ENCODE measurements around the gene TCF4. TPM values are rescaled to one million over a fixed set of nuclear protein-coding genes. Genes with fewer than 3 reads are reported as not detected.

Gene TCF4
- total RNA-seq, 1 donor from 2014 or later = 115 TPM

DNA sequence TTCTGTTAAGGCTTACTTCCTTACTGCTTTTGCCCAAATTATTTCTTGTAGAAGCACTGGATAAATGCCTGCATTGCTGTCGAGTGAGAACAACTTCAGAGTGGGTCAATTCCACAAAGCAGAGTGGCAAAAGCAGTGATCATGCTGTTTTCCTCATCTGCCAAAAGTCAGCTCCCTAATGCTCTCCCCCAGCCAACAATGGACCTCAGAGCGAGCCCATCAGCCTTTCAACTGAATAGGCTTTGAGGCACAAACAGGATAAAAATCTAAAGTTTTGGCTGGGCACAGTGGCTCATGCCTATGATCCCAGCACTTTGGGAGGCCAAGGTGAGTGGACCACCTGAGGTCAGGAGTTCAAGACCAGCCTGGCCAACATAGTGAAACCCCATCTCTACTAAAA, 222.7 kb downstream of the TCF4 start:
- Histone ChIP-seq H3K9me3 (ENCODE audit: insufficient read depth, low read depth, low read length) (no peaks in the 10 kb centered on the region), H3K4me3 (ENCODE audit: insufficient read depth, low read depth, low read length) (no peak overlapping the region), H3K36me3 (ENCODE audit: insufficient read depth, low read length) (no peaks in the 10 kb centered on the region), H3K4me2 (ENCODE audit: low read length) (no peak overlapping the region), H3K27ac (ENCODE audit: low read depth, low read length) (no peak overlapping the region), H3K27me3 (ENCODE audit: insufficient read depth, low read length) (no peaks in the 10 kb centered on the region), H3K4me1 (ENCODE audit: insufficient read depth, low read length) (no peaks in the 10 kb centered on the region), H3K9ac (ENCODE audit: low read length) (no peak overlapping the region), H2AFZ (ENCODE audit: low read depth, low read length) (no peak overlapping the region), H3K79me2 (ENCODE audit: insufficient read depth, low read length) (peaks cover 41% of the 10 kb centered on the region), H4K20me1 (ENCODE audit: insufficient read depth, low read length) (peaks cover 15% of the 10 kb centered on the region)
- Mint-ChIP-seq H3K27ac (ENCODE audit: unreplicated experiment) (no peak overlapping the region), H3K4me3 (ENCODE audit: unreplicated experiment) (no peak overlapping the region), H3K27me3 (ENCODE audit: low read depth, unreplicated experiment) (no peaks in the 10 kb centered on the region), H3K4me1 (ENCODE audit: low read depth, unreplicated experiment) (no peaks in the 10 kb centered on the region), H3K36me3 (ENCODE audit: low read depth, unreplicated experiment) (no peaks in the 10 kb centered on the region), H3K9me3 (ENCODE audit: unreplicated experiment) (no peaks in the 10 kb centered on the region)
- DNase-seq (ENCODE audit: low read depth) (no peak), FAIRE-seq (no peak)
- no peak for TF ChIP-seq EZH2 (IDR thresholded peaks at IDR 0.05; ENCODE audit: insufficient read depth, low read length)
- TF ChIP-seq, protein P1, sequence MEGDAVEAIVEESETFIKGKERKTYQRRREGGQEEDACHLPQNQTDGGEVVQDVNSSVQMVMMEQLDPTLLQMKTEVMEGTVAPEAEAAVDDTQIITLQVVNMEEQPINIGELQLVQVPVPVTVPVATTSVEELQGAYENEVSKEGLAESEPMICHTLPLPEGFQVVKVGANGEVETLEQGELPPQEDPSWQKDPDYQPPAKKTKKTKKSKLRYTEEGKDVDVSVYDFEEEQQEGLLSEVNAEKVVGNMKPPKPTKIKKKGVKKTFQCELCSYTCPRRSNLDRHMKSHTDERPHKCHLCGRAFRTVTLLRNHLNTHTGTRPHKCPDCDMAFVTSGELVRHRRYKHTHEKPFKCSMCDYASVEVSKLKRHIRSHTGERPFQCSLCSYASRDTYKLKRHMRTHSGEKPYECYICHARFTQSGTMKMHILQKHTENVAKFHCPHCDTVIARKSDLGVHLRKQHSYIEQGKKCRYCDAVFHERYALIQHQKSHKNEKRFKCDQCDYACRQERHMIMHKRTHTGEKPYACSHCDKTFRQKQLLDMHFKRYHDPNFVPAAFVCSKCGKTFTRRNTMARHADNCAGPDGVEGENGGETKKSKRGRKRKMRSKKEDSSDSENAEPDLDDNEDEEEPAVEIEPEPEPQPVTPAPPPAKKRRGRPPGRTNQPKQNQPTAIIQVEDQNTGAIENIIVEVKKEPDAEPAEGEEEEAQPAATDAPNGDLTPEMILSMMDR (IDR thresholded peaks at IDR 0.05; ENCODE audit: insufficient read depth, low read depth, low read length) = no peak

DNA sequence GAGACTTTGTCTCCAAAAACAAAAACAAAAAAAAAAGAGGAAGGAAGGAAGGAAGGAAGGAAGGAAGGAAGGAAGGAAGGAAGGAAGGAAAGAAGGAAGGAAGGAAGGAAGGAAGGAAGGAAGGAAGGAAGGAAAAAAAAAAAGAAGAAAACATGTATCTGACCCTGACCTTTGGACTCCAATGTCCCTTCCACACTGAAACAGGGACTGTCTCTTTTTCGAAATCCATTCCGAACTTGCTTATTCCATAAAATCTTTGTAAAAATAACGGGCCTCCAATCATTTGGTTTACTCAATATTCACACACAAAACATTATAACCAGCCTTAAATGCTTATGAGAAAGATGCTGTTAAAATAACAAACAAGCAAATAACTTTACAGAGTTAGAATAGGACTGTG, 225.7 kb downstream of the TCF4 start:
- FAIRE-seq = no peak

More for the DNA sequence above, 225.7 kb downstream of the TCF4 start:
- DNase-seq (ENCODE audit: low read depth) = no peak
- Mint-ChIP-seq H3K27ac (ENCODE audit: unreplicated experiment) (no peak overlapping the region), H3K27me3 (ENCODE audit: low read depth, unreplicated experiment) (no peaks in the 10 kb centered on the region), H3K36me3 (ENCODE audit: low read depth, unreplicated experiment) (peaks cover 2% of the 10 kb centered on the region), H3K4me3 (ENCODE audit: unreplicated experiment) (no peak overlapping the region), H3K4me1 (ENCODE audit: low read depth, unreplicated experiment) (peaks cover 6% of the 10 kb centered on the region), H3K9me3 (ENCODE audit: unreplicated experiment) (no peaks in the 10 kb centered on the region)
- TF ChIP-seq, protein P1 (IDR thresholded peaks at IDR 0.05; ENCODE audit: insufficient read depth, low read depth, low read length) = no peak
- no peak for TF ChIP-seq EZH2 (IDR thresholded peaks at IDR 0.05; ENCODE audit: insufficient read depth, low read length)
- no peaks in the 10 kb centered on the region for H3K4me1 ChIP-seq (ENCODE audit: insufficient read depth, low read length)
- no peak overlapping the region for H3K4me2 ChIP-seq (ENCODE audit: low read length)
- H3K9me3 ChIP-seq (ENCODE audit: insufficient read depth, low read depth, low read length) = no peaks in the 10 kb centered on the region
- H4K20me1 ChIP-seq (ENCODE audit: insufficient read depth, low read length) = peaks cover 24% of the 10 kb centered on the region
- H3K27ac ChIP-seq (ENCODE audit: low read depth, low read length) = no peak overlapping the region
- H3K4me3 ChIP-seq (ENCODE audit: insufficient read depth, low read depth, low read length) = no peak overlapping the region
- H3K36me3 ChIP-seq (ENCODE audit: insufficient read depth, low read length) = no peaks in the 10 kb centered on the region
- H3K79me2 ChIP-seq (ENCODE audit: insufficient read depth, low read length) = peaks cover 30% of the 10 kb centered on the region
- no peak overlapping the region for H2AFZ ChIP-seq (ENCODE audit: low read depth, low read length)
- no peak overlapping the region for H3K9ac ChIP-seq (ENCODE audit: low read length)
- no peaks in the 10 kb centered on the region for H3K27me3 ChIP-seq (ENCODE audit: insufficient read depth, low read length)
